ENCODE results near the gene ZNF423. TPM values are rescaled to one million over a fixed set of nuclear protein-coding genes. Genes with fewer than 3 reads are reported as not detected.

ZNF423 gene
- total RNA-seq, 2 experiments from 2014 or later, result not detected

DNA sequence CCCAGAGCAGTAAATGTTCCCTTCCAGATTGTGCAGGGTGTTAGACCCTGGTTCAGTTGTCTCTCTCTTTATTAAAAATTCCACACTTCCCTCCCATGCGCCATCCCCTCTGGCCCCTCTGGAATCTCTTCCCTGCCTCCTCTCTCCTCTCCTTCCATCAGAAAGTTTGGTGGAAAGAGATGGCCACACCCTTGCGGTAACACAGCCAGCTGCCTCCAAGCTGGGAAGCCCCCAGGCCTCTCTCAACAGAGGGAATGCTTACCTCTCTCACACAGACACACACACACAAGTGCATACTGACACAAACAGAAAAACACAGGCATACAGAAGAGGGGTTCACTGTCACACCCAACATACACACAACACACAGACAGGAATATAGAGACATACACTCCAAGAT is 261.8 kb downstream of the ZNF423 start:
- peaks cover 8% of the 10 kb centered on the region for H3K27me3 Mint-ChIP-seq
- H3K27ac Mint-ChIP-seq, result no peak overlapping the region
- CTCF ChIA-PET, result interaction anchor here (1.5 kb wide), 1 partner anchor 183 kb away, joined by 6 read pairs; no protein-coding TSS in a partner anchor
- DNase-seq, result peak; percentile 9
- H3K4me1 Mint-ChIP-seq, result no peaks in the 10 kb centered on the region
- POLR2A ChIA-PET, result no interaction called here
- no peaks in the 10 kb centered on the region for H3K36me3 Mint-ChIP-seq (ENCODE audit: low read depth)
- no peak overlapping the region for H3K4me3 Mint-ChIP-seq
- no peaks in the 10 kb centered on the region for H3K9me3 Mint-ChIP-seq

DNA sequence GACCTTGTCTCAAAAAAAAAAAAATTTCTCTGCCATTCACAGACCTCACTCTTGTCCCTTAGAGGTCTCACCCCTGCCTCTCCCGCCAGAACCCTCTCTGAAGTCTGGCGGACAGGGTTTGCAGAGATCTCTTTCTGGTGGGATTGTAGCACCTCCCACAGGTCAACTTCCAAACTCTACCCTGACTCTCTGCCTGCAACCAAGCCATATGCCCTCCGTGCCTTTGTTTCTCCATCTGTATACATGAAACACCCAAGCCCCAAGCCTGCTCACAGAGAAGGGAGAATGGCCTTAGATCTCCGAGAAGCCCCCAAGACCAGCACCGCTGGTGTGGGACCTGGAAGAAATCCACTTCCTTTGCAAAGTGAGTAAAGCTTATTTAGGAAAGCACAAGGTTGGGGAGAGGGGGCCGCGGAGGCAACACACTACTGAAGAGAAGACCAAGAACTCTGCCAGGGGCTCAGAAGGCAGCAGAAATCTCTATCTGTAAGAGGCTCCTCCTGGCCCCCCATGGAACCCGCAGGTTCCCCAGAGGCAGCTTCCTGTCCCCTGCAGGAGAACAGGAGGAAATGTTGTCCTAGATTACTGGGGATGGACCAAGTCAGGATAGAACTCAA is 262.4 kb downstream of the ZNF423 start:
- peak; percentile 14 for DNase-seq
- H3K36me3 Mint-ChIP-seq (ENCODE audit: low read depth), result no peaks in the 10 kb centered on the region
- CTCF ChIA-PET, result interaction anchor here (1.0 to 1.5 kb wide), 3 partner anchors 10 to 182 kb away, joined by 3 to 6 read pairs (median 3); no protein-coding TSS in a partner anchor
- H3K9me3 Mint-ChIP-seq, result no peaks in the 10 kb centered on the region
- H3K4me3 Mint-ChIP-seq, result no peak overlapping the region
- H3K27ac Mint-ChIP-seq, result no peak overlapping the region
- POLR2A ChIA-PET, result no interaction called here
- peaks cover 8% of the 10 kb centered on the region for H3K27me3 Mint-ChIP-seq
- no peaks in the 10 kb centered on the region for H3K4me1 Mint-ChIP-seq

DNA sequence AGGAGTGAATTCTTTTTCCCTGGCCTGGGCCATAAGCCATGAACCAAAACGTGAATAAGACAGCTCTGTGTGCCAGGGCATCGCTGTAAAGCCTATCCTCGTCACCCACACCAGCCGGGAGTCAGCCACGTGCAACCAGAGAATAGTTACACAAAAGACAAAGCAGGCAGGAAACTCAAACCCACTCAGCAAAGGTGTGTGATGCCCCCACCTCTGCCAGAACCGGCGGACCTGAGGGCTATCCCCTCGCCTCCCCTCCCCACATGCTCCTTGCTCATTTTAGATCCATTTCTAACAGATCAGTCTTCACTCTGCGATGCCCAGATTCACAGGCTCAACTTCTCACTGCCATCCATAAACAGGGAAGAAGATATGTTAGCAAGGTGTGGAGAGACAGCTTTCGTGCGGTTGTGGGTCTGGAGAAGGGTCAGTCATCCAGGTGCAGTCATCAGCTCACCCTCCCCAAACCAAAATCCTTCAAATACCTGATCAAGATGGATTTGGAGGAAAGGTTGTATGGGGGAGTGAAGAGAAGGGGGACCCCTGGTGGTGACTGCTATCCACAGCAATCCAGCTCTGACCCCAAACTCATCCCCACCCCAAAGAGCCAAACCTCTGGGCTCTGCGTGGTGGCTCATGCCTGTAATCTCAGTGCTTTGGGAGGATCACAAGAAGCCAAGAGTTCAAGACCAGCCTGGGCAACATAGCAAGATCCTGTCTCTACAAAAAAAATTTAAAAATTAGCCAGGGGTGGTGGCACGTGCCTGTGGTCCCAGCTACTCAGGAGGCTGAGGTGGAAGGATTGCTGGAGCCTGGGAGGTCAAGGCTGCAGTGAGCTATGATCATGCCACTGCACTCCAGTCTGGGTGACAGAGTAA is 263.1 kb downstream of the ZNF423 start:
- ChIA-PET CTCF (interaction anchor here (1.0 to 1.5 kb wide), 3 partner anchors 9 to 181 kb away, joined by 3 to 6 read pairs (median 3); no protein-coding TSS in a partner anchor), POLR2A (no interaction called here)
- peaks cover 8% of the 10 kb centered on the region for H3K27me3 Mint-ChIP-seq
- no peaks in the 10 kb centered on the region for H3K4me1 Mint-ChIP-seq
- no peaks in the 10 kb centered on the region for H3K36me3 Mint-ChIP-seq (ENCODE audit: low read depth)
- no peaks in the 10 kb centered on the region for H3K9me3 Mint-ChIP-seq
- no peak overlapping the region for H3K27ac Mint-ChIP-seq
- peak; percentile 21 for DNase-seq
- H3K4me3 Mint-ChIP-seq, result no peak overlapping the region

DNA sequence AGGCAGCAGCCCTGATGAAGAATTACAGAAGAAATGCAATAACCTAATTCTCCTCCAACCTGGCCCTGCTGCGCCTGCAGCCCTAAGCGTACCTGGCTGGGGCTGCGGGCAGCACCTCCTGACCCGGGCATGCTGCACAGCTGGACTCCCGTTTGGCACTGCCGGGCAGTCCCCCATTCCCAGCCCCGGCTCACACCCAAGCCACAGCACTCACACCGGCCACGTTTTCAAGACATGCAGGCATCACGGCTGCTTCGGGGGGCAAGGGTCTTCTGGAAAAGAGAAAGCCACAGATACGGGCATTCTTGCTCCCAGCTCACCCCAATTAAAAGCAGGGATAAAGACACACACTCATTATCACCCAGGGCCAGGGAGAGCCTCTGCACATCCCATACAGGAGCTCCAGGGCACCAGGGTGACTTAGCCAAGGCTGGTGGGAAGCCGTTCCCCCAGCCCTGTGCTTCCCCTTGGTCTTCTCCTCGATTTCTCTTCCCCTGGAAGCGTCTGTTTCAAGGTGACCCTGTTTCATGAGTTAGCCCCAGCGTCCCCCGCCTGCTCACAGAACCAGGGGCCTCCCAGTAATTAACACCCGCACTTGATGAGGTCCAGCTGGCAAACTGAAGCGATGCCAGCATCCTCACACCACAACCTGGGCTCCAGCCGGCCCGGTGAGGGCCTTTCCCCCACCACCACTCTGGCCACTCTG is 265.6 kb downstream of the ZNF423 start:
- Mint-ChIP-seq H3K36me3 (ENCODE audit: low read depth) (no peaks in the 10 kb centered on the region), H3K9me3 (no peaks in the 10 kb centered on the region), H3K4me1 (no peaks in the 10 kb centered on the region), H3K27ac (no peak overlapping the region), H3K27me3 (peaks cover 6% of the 10 kb centered on the region), H3K4me3 (no peak overlapping the region)
- POLR2A ChIA-PET, result no interaction called here
- no peak for DNase-seq
- CTCF ChIA-PET, result interaction anchor here (1.1 kb wide), 1 partner anchor 23 kb away, joined by 3 read pairs; no protein-coding TSS in a partner anchor

DNA sequence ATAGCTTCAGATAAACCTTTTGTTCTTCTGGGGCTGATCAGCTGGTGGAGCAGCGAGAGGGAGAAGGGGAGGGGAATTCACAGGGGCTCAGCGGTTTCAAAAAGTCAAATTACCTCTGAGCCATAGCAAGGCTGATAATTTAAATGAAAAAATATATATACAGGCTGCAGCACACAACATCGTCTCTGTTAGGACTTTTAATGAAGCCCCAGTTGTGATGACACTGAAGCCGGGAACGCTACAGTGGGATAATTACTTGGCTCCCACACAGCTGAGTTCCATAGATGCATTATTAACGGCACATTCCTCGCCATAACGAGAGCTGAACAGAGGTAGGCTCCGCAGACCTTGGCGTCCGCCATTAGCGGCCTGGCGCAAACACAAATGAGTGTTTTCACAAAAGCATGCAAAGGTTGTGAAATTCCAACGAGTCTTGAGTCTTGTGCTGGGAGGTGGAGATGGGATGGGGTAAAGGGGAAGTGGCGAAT is 266.3 kb downstream of the ZNF423 start:
- ChIA-PET CTCF (no interaction called here), POLR2A (no interaction called here)
- H3K9me3 Mint-ChIP-seq, result no peaks in the 10 kb centered on the region

DNA sequence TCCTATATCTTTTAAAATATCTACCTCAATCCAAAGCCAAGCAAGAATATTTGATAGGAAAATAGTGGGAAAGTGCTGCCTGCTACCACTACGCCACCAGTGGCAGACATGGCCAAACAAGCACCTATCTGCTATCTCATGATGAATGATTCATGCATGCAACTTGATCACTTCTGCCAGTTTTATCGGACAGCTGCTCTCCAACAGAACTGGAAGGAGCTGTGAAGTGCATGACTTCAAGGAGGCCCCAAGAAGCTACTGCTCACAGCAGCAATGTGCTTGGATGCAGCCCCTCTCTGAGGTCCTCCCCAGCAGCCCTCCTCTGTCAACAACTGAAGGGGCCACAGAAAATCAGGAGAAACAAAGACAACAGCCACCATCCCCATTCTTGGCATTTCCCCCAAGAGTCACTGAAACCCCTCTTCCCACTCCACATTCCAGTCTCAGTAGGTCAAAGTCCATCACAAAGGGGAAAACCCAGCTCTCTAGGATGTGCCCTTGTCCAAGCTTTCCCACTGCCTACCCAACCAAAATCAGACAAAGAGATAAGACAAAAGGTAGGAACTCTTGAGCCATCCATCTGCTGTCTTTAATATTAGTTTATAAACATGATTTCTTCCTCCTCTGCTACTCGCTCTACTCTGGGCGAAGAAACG is 267.1 kb downstream of the ZNF423 start:
- H3K27ac Mint-ChIP-seq, result no peak overlapping the region
- ChIA-PET POLR2A (no interaction called here), CTCF (no interaction called here)
- no peaks in the 10 kb centered on the region for H3K36me3 Mint-ChIP-seq (ENCODE audit: low read depth)
- no peak overlapping the region for H3K4me3 Mint-ChIP-seq
- DNase-seq, result no peak
- no peaks in the 10 kb centered on the region for H3K9me3 Mint-ChIP-seq
- no peaks in the 10 kb centered on the region for H3K27me3 Mint-ChIP-seq
- no peaks in the 10 kb centered on the region for H3K4me1 Mint-ChIP-seq

More for the DNA sequence above, 266.3 kb downstream of the ZNF423 start:
- Mint-ChIP-seq H3K4me1 (no peaks in the 10 kb centered on the region), H3K27ac (no peak overlapping the region), H3K27me3 (peaks cover 4% of the 10 kb centered on the region), H3K4me3 (no peak overlapping the region), H3K36me3 (ENCODE audit: low read depth) (no peaks in the 10 kb centered on the region)
- DNase-seq, result no peak

DNA sequence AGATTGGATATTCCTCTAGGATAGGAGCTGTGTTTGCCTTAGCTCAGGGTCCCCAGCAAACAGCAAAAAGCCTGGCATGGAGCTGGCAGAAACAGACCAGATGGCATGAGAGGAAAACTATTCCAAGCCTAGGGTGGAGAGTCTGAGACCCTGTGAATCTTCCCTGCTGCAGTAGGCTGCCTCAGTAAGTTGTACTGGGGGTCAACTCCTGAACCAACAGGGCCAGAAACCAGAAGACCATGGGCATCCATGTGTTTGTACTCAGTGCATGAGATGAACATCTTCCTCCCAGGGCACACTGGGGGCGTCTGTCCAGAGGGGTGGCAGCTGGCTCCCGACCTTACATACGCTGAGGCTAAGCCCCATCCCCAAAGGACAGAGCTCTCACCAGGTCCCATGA is 267.9 kb downstream of the ZNF423 start:
- CTCF ChIA-PET, result no interaction called here
- no peak for DNase-seq
- no peaks in the 10 kb centered on the region for H3K4me1 Mint-ChIP-seq
- H3K9me3 Mint-ChIP-seq, result no peaks in the 10 kb centered on the region
- no peaks in the 10 kb centered on the region for H3K36me3 Mint-ChIP-seq (ENCODE audit: low read depth)
- H3K27ac Mint-ChIP-seq, result no peak overlapping the region
- POLR2A ChIA-PET, result no interaction called here
- no peaks in the 10 kb centered on the region for H3K27me3 Mint-ChIP-seq
- no peak overlapping the region for H3K4me3 Mint-ChIP-seq

DNA sequence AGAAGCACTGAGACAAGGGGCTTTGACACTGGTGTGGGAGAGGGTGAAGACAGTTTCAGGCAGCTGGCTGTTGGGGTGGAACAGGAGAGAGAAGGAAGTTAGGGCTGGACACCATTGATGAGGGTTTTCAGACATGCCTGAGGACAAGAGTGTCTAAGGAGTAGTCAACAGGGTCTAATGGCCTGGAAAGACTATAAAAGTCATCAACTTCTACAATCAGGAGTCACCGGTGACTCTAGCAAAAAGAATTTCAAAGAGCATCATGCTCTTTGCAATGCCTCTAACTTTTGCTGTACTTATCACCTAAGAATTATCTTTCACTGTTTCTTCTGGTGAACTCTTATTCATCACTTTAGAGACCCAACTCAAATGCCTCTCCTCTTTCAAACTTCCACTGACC is 268.4 kb downstream of the ZNF423 start:
- no peak for DNase-seq
- Mint-ChIP-seq H3K4me3 (no peak overlapping the region), H3K9me3 (no peaks in the 10 kb centered on the region), H3K4me1 (no peaks in the 10 kb centered on the region), H3K27me3 (no peaks in the 10 kb centered on the region), H3K36me3 (ENCODE audit: low read depth) (no peaks in the 10 kb centered on the region), H3K27ac (no peak overlapping the region)
- CTCF ChIA-PET, result no interaction called here
- POLR2A ChIA-PET, result no interaction called here

DNA sequence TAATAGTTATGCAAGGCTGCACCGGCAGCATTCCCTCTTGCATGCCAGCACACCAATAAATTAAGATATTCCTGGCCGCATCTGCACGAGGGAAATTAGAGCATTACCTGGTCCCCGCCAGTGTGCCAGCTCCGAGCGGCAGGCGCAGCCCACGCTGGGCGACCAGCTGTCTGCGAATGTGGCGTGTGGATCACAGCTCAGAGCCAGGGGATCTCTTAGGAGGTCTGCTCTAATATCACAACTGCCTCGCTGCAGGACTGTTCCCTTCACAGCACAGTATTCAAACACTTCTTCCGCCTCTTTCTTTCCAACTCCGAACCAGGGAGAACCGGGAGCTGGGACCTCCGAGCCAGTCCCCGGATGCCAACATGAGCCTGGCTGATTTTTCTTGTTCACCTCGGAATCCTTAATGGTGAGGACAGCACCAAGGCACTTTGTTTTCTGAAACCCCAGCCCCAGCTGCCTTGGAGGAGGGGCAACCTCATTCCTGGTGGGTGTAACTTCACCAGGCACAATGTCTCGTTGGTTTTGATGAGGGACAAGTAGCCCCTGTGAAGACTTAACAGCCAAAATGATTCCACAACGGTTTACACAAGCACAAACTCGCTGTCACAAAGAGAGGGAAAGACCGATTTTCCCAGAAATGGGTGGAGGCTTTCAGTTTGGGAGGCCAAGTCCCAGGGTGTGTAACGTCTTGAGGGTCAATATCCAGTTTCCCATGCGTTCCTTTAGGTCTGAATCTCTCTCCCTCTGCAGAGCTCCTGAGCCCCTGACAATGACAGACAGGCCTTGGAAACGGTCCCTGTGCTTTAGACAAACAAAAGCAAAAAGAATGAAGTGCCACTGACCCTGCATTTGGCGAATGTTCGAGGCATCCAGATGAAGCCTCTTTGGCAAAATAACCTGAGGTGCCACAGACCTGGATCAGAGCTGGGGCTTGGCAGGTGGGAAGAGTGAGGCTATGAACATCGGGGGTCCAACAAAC is 269.2 kb downstream of the ZNF423 start:
- Mint-ChIP-seq H3K4me3 (no peak overlapping the region), H3K4me1 (no peaks in the 10 kb centered on the region)
- POLR2A ChIA-PET, result no interaction called here

DNA sequence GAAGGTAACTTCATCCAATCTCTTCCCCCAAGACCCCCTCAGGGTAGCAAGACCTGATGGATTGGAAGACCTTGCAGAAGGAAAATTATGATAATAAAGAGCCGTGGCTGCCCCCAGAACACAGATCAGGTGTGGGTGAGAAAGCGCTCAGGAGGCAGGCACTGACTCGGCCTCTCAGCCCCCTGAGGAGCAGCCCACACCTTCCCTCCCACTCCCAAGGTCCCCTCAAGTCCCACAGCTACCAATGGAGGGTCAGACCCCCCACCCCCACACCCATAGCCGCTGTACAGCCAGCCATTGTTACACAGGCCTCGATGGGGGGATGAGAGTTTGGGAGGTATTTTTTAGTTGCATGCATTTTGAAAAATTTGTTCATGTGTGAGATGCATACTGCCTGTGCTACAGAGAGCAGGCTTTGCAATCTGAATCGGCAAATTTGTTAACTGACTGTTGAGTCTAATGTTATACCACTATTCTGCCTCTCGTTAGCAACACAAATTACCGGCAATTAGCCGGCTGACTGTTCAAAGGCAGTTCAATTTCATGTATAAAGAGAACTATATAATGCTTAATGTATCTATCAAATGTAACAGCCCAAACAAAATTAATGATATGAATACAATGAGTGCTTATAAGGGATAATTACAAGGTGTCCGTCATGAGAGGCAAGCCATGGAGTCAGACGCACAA is 270.6 kb downstream of the ZNF423 start:
- ChIA-PET CTCF (no interaction called here), POLR2A (no interaction called here)
- Mint-ChIP-seq H3K36me3 (ENCODE audit: low read depth) (no peaks in the 10 kb centered on the region), H3K4me3 (no peak overlapping the region), H3K27ac (no peak overlapping the region), H3K4me1 (no peaks in the 10 kb centered on the region), H3K27me3 (no peaks in the 10 kb centered on the region), H3K9me3 (no peaks in the 10 kb centered on the region)
- DNase-seq, result no peak

More for the DNA sequence above, 269.2 kb downstream of the ZNF423 start:
- no peak for DNase-seq
- H3K36me3 Mint-ChIP-seq (ENCODE audit: low read depth), result no peaks in the 10 kb centered on the region
- H3K27me3 Mint-ChIP-seq, result no peaks in the 10 kb centered on the region
- H3K27ac Mint-ChIP-seq, result no peak overlapping the region
- H3K9me3 Mint-ChIP-seq, result no peaks in the 10 kb centered on the region
- CTCF ChIA-PET, result no interaction called here

DNA sequence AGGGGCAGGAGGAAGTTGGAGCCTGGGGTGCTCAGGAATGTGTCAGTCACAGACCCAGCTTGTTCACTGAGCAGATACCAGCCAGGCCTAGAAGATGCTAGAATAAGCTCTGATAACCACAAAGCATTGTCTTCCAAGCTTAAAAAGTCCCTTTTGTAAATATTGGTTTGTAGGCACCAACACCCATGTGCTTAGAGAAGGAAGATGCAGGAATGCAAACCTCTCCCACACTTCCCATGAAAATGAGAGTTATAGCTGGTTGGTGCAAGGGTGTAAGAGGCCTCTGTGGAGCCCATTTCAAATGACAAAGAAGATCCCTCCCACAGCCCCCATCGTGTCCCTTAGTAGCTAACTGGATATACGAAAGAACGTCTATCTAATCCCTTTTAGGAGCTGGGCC is 272.0 kb downstream of the ZNF423 start:
- ChIA-PET CTCF (interaction anchor here (1.0 to 1.2 kb wide), 2 partner anchors 9 to 12 kb away, joined by 3 read pairs; no protein-coding TSS in a partner anchor), POLR2A (no interaction called here)
- Mint-ChIP-seq H3K27ac (no peak overlapping the region), H3K9me3 (no peaks in the 10 kb centered on the region), H3K36me3 (ENCODE audit: low read depth) (no peaks in the 10 kb centered on the region), H3K4me3 (no peak overlapping the region), H3K4me1 (no peaks in the 10 kb centered on the region), H3K27me3 (no peaks in the 10 kb centered on the region)
- DNase-seq, result no peak

All from activated CD4-positive, alpha-beta memory T cell treated with anti-CD3 and anti-CD28 coated beads, Interleukin-2, amount 10 ng/mL, durations not matched to agents 7 days and 5 days (primary cell).